Measurements from ENCODE around the gene YWHAG. TPM values are rescaled to one million over a fixed set of nuclear protein-coding genes. Genes with fewer than 3 reads are reported as not detected.
"Not testable (repeated sequence)": the region's sequence is repeated elsewhere in the genome, so short reads cannot be mapped to it uniquely, and the experiment has no call there.

The YWHAG gene
- total and polyA plus RNA-seq, 2 donors from 2014 or later: 45.4 to 94.2 TPM

DNA sequence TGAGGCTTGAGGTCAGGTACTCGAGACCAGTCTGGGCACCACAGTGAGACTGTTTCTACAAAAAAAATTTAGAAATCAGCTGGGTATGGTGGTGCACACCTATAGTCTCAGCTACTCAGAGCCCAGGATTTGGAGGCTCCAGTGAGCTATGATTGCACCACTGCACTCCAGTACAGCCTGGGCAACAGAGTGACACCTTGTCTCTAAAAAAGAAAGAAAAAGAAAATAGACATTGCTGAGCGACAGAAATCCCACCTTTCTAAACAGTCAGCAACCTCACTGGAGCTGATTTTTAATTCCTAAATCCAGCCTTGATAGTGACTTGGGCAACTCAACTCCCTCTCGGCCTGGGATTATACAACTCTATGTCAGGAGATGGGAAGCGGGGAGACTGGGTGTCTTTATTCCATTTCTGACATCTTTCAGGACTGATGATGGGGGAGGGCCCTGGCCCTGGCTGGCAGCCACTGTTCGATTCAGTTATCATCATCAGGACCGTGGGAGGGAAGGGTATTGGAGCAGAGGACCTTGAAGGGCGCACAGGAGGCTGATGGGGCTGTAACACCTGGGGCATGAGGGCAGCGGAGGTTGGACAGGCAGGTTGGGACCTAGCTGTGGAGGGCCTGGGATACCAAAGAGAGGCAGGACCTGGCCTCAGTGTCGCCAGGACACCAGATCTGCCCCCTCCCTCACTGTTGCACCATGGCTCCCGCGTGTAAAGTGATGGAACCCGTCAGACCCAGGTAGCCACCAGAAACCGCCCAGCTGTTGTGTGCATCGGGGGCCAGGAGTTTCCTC is 41.6 kb downstream of the YWHAG start:
- peaks cover 0 to 12% (median 4%) of the 10 kb centered on the region in 3 donors for H3K4me1 ChIP-seq (ENCODE audit: control insufficient read depth in 2 of 3, insufficient read depth in 2 of 3, low read depth in 1 of 3, low read length in 3 of 3)
- no peak for TF ChIP-seq CTCF (IDR thresholded peaks at IDR 0.05; ENCODE audit: borderline replicate concordance, extremely low read depth, insufficient read depth)
- H3K36me3 ChIP-seq (ENCODE audit: control insufficient read depth in 2 of 3, insufficient read depth in 3 of 3, low read length in 3 of 3): no peaks in the 10 kb centered on the region
- DNase-seq (peak in 1 of 5 donors; percentile 72), FAIRE-seq (no peak)
- no peaks in the 10 kb centered on the region for H3K27me3 ChIP-seq (ENCODE audit: control insufficient read depth, insufficient read depth, low read length)
- no peaks in the 10 kb centered on the region for H3K9me3 ChIP-seq (ENCODE audit: control insufficient read depth in 2 of 3, insufficient read depth in 1 of 3, low read length in 3 of 3)
- intact Hi-C loops (cut with DNase I): loop anchor here (10.0 kb wide), 1 partner anchor 142 kb away; no protein-coding TSS in a partner anchor
- peak overlapping the region; percentile 90 to 92 for H3K27ac ChIP-seq (ENCODE audit: low read depth in 2 of 2, low read length in 2 of 2)
- H3K4me3 ChIP-seq (ENCODE audit: low read length in 3 of 3): peak overlapping the region; percentile 69 to 76 (median 73)
- peak overlapping the region; percentile 76 to 95 (median 82) for H3K9ac ChIP-seq (ENCODE audit: low read length in 3 of 3)

DNA sequence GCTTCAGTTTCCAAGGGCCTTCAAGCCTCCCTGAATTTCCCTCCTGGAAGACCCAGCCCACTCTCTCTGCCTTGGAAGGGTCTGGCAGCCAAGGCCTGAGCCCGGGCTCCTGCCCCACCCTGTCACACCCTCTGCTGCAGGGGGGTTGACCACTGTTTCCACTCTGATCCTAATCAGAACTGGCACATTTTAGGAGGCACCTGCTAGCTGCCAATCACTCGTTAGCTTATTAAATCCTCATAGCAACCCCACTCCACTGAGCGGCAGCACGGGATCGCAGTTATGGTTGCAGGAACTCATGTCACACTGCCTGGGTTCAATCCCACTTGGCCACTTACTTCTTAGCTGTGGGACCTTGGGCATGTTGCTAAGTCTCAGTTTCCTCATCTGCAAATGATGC is 43.4 kb downstream of the YWHAG start:
- intact Hi-C loops (cut with DNase I): loop anchor here (10.0 kb wide), 1 partner anchor 141 kb away; no protein-coding TSS in a partner anchor

GRCh38 chr7:76314740-76315139 is 44.1 kb downstream of the YWHAG start:
- not testable (repeated sequence) for DNase-seq; H3K4me3 ChIP-seq (ENCODE audit: low read length in 3 of 3); H3K9ac ChIP-seq (ENCODE audit: low read length in 3 of 3); H3K9me3 ChIP-seq (ENCODE audit: control insufficient read depth in 2 of 3, insufficient read depth in 1 of 3, low read length in 3 of 3); H3K27ac ChIP-seq (ENCODE audit: low read depth in 2 of 2, low read length in 2 of 2); H3K36me3 ChIP-seq (ENCODE audit: control insufficient read depth in 2 of 3, insufficient read depth in 3 of 3, low read length in 3 of 3); FAIRE-seq; H3K27me3 ChIP-seq (ENCODE audit: control insufficient read depth, insufficient read depth, low read length)
- H3K4me1 ChIP-seq (ENCODE audit: control insufficient read depth in 2 of 3, insufficient read depth in 2 of 3, low read depth in 1 of 3, low read length in 3 of 3): peaks cover 0 to 12% (median 4%) of the 10 kb centered on the region in 3 donors
- intact Hi-C loops (cut with DNase I): loop anchor here (10.0 kb wide), 1 partner anchor 140 kb away; no protein-coding TSS in a partner anchor

More for the DNA sequence above, 43.4 kb downstream of the YWHAG start:
- no peaks in the 10 kb centered on the region for H3K27me3 ChIP-seq (ENCODE audit: control insufficient read depth, insufficient read depth, low read length)
- TF ChIP-seq CTCF (IDR thresholded peaks at IDR 0.05; ENCODE audit: borderline replicate concordance, extremely low read depth, insufficient read depth): no peak
- H3K27ac ChIP-seq (ENCODE audit: low read depth in 2 of 2, low read length in 2 of 2): no peak overlapping the region
- H3K9me3 ChIP-seq (ENCODE audit: control insufficient read depth in 2 of 3, insufficient read depth in 1 of 3, low read length in 3 of 3): no peaks in the 10 kb centered on the region
- H3K4me3 ChIP-seq (ENCODE audit: low read length in 3 of 3): no peak overlapping the region
- H3K9ac ChIP-seq (ENCODE audit: low read length in 3 of 3): no peak overlapping the region
- DNase-seq (peak in 1 of 5 donors; percentile 38), FAIRE-seq (no peak)
- H3K36me3 ChIP-seq (ENCODE audit: control insufficient read depth in 2 of 3, insufficient read depth in 3 of 3, low read length in 3 of 3): no peaks in the 10 kb centered on the region
- peaks cover 0 to 12% (median 4%) of the 10 kb centered on the region in 3 donors for H3K4me1 ChIP-seq (ENCODE audit: control insufficient read depth in 2 of 3, insufficient read depth in 2 of 3, low read depth in 1 of 3, low read length in 3 of 3)

DNA sequence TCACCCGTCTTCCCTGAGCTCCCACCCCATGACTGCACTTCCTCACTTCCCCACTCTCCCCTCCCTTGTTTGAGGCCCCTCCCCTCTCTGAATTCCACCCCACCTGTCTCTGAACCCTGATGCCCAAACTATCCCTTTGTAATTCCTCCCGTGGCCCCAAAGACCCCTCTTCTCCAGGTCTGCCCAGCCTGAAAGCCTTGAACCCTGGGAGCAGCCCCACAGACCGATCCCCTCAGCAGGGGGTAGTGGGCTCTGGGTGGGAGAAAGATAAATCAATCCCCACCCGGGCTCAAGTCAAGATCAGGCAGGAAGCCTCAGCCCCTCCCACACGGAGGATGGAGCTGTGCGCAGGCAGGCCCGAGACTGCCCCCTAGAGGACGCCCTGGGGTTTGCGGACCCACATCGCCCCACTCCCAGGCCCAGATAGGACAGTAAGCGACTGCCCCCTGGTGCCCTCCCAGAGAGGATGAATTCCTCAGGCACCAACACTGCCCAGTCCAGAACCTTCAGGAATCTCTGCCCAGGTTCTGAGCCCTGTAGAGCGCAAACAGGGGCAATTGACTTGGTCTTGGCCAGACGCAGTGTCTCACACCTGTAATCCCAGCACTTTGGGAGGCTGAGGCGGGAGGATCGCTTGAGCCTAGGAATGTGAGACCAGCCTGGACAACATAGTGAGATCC is 44.6 kb downstream of the YWHAG start:
- Histone ChIP-seq H3K4me1 (ENCODE audit: control insufficient read depth in 2 of 3, insufficient read depth in 2 of 3, low read depth in 1 of 3, low read length in 3 of 3) (peaks cover 0 to 10% (median 4%) of the 10 kb centered on the region in 3 donors), H3K9me3 (ENCODE audit: control insufficient read depth in 2 of 3, insufficient read depth in 1 of 3, low read length in 3 of 3) (no peaks in the 10 kb centered on the region), H3K27me3 (ENCODE audit: control insufficient read depth, insufficient read depth, low read length) (no peaks in the 10 kb centered on the region), H3K27ac (ENCODE audit: low read depth in 2 of 2, low read length in 2 of 2) (no peak overlapping the region), H3K9ac (ENCODE audit: low read length in 3 of 3) (no peak overlapping the region), H3K4me3 (ENCODE audit: low read length in 3 of 3) (no peak overlapping the region), H3K36me3 (ENCODE audit: control insufficient read depth in 2 of 3, insufficient read depth in 3 of 3, low read length in 3 of 3) (no peaks in the 10 kb centered on the region)
- peak; percentile 100 for TF ChIP-seq CTCF (IDR thresholded peaks at IDR 0.05; ENCODE audit: borderline replicate concordance, extremely low read depth, insufficient read depth)
- intact Hi-C loops (cut with DNase I): loop anchor here (10.0 kb wide), 1 partner anchor 139 kb away; no protein-coding TSS in a partner anchor
- no peak for FAIRE-seq
- peak; percentile 95 to 98 (median 97) for DNase-seq

DNA sequence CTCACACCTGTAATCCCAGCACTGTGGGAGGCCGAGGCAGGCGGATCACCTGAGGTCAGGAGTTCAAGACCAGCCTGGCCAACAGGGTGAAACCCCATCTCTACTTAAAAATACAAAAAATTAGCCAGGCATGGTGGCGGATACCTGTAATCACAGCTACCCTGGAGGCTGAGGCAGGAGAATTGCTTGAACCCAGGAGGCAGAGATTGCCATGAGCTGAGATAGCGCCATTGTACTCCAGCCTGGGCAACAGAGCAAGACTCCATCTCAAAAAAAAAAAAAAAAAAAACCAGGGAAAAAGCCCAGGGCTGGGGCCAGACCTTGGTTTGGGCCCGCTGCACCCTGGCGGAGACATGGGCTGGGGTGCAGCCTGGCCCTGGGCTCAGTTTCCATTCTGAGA is 47.0 kb downstream of the YWHAG start:
- not testable (repeated sequence) for H3K9ac ChIP-seq (ENCODE audit: low read length in 3 of 3); H3K36me3 ChIP-seq (ENCODE audit: control insufficient read depth in 2 of 3, insufficient read depth in 3 of 3, low read length in 3 of 3); H3K27ac ChIP-seq (ENCODE audit: low read depth in 2 of 2, low read length in 2 of 2); H3K27me3 ChIP-seq (ENCODE audit: control insufficient read depth, insufficient read depth, low read length); DNase-seq; H3K4me1 ChIP-seq (ENCODE audit: control insufficient read depth in 2 of 3, insufficient read depth in 2 of 3, low read depth in 1 of 3, low read length in 3 of 3); FAIRE-seq; H3K4me3 ChIP-seq (ENCODE audit: low read length in 3 of 3); H3K9me3 ChIP-seq (ENCODE audit: control insufficient read depth in 2 of 3, insufficient read depth in 1 of 3, low read length in 3 of 3)
- intact Hi-C loops (cut with DNase I): loop anchor here (10.0 kb wide), 1 partner anchor 137 kb away; no protein-coding TSS in a partner anchor
